Bone marrow (tissue), 2 donors: Measurements from ENCODE around the gene BBS7.

Experiments
- DNase-seq, 2 donors: peaks; one replicate each; lab custom pipeline; 2025; lab: John Stamatoyannopoulos, UW

BBS7 gene

DNA sequence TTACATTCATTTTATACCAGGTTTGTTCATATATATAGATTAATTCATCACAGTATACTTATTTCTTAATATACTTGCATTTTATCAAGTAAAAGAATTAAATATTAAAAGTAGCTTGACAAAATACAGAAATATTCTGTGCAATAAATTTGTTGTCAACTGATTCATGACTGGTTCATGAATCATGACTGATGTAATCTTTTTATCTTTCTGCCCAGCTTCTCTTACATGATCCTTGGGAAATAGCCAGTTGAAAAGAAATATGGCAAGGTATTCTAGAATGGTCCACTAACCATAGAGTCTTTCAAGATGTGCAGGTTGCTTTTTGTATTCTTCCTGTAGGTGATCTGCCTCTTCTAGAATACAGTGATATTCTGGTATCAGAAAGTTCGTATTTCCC is 42.4 kb downstream of the BBS7 start:
- DNase-seq, result no peak

DNA sequence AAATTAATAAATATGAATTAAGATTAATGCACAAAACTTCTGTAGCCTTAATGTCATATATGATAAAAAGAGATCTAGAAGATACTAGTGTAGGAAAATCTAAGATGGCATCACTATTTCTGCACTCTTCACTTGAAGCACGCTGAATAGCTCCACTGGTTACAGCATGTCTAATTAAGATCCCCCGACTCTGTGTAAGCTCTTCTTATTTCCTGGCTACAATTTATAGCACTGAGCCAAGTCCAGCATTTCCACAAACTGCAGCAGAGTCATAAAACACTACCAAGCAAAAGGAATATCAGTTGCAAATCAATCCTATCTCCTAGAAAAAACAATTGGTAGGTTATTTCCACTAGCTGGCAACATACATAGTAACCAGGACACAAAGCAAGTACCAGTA is 45.3 kb downstream of the BBS7 start:
- no peak for DNase-seq

DNA sequence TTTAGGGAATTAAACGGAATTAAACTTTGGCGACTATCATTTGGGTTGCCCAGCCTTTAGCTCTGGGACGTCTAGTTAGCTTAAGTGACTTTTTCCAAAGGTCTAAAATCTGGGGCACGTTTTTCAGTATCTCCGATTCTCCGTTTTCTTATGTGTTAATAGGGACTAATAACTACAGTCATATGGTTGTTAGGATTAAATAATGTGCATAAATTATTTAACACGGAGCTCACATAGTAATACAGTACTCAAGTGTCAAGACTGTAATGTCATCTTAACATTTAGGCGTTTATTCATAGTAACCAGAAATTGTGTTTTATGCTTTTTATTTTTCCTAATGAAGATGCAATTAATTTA is 46.1 kb downstream of the BBS7 start:
- DNase-seq, result no peak

GRCh38 chr4:121823505-121824170 is 46.6 kb downstream of the BBS7 start, which contains the start of gene CCNA2:
Gene CCNA2 (minus strand): TSS chr4:121823883. CDS start chr4:121823628, 255 bp downstream.
- peak; percentile 80 to 93 for DNase-seq

DNA sequence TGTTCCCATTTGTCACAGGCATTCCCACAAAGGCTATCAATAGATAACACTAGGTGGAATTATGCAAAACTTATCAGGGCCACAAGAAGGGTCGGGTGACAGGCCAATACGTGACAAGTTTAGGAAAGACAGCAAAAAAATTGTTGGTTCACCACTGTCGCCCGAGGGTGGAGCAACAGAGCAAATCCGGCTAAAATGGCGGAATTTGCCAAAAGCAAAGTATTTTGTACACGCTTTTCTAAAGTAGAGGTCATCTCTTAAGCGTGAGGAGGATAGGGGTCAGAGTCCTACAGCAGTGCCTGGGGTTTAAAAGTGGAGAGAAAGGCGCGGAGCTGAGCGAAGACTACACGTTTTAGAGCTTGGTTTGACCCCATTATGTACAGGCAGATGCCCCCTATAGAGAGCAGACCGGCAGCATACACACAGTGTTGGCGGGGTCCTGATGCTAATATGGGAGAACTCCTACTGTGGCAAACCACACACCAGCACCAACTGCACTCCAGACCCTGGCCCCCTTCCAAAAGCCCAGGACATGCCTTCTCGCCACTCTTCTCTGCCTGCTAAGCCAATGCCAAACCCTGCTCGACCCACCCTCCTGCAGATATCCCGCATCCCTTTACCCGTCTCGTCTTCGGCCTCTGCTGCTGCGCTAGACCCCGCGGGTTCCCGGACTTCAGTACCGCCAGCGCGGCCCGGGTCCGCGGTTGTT is 47.3 kb downstream of the BBS7 start:
- peak in 1 of 2 donors; percentile 5 for DNase-seq

GRCh38 chr4:121822047-121822446 is 48.2 kb downstream of the BBS7 start:
- no peak for DNase-seq

GRCh38 chr4:121819216-121819965 is 50.9 kb downstream of the BBS7 start:
- no peak for DNase-seq

- DNase-seq, result no peak
Observed at GRCh38 chr4:121818215-121818614, 52.1 kb downstream of the BBS7 start.

DNA sequence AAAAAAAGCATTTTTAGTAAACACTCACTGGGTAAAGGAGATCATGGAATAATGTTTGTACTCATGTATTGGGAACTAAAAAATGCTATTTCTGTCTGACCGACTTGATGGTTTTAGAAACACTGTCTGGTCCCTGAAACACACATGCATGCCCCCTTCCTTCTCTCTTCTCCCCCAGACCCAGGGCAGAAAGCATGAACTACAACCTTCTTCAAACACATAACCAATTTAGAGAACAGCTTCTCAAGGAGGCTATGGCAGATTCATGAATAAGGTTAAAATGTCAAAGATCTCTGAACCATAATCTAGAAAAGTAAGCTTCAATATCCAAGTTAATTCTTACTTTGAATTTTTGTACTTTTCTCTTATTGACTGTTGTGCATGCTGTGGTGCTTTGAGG is 52.6 kb downstream of the BBS7 start:
- DNase-seq, result no peak

- no peak for DNase-seq
Observed at GRCh38 chr4:121817006-121817405, 53.3 kb downstream of the BBS7 start.

DNA sequence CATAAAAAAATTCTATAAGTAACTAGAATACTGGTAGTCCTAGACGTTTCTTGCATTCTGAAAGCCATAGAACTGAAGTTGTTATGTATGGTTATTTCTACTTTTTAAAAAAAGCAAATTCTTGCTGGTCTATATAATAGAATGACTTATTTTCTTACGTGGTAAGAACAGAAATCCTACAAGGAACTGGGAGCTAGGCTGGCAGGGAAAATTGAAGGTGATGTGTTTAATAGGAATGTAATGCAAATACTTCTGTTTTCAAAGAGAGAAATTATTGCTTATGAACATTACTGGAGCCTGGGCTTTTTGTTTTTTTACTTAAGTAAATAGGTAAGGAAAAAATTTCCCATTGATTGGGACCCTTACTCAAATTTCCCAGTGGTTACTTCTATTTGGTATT is 55.5 kb downstream of the BBS7 start:
- no peak for DNase-seq

GRCh38 chr4:121811122-121811521 is 59.2 kb downstream of the BBS7 start:
- no peak for DNase-seq

DNA sequence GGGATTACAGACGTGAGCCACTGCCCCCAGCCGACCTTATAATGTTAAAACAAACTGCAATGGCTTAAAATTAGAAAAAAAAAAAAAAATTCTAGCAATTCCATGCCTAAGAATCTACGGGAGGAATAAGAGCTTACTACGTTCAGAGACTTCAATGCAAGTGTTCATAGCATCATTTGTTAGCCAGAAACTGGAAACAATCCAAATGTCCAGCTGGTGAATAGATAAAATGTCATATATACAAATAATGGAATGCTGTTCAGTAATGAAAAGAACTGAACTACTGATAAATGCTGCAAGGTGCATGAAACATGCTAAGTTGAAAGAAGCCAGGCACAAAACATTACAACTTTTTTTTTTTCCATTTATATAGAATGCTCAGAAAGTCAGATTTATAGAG is 63.9 kb downstream of the BBS7 start:
- DNase-seq, result no peak

DNA sequence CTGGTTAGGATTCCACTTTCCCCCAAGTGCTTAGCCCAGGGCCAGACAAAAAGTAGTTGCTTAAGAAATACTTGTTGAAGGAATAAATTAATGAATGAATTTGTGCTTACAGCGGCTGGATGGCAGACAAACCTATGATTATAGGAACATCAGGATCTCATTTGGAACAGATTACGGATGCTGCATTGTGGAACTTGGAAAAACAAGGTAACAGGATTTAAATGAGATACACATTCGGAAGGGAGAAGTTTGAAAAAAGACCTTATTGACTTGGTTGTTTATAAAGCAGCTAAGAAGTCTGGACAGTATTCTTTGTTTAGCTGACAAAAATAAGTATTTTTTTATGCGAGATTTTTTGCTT is 68.6 kb downstream of the BBS7 start:
- no peak for DNase-seq

DNA sequence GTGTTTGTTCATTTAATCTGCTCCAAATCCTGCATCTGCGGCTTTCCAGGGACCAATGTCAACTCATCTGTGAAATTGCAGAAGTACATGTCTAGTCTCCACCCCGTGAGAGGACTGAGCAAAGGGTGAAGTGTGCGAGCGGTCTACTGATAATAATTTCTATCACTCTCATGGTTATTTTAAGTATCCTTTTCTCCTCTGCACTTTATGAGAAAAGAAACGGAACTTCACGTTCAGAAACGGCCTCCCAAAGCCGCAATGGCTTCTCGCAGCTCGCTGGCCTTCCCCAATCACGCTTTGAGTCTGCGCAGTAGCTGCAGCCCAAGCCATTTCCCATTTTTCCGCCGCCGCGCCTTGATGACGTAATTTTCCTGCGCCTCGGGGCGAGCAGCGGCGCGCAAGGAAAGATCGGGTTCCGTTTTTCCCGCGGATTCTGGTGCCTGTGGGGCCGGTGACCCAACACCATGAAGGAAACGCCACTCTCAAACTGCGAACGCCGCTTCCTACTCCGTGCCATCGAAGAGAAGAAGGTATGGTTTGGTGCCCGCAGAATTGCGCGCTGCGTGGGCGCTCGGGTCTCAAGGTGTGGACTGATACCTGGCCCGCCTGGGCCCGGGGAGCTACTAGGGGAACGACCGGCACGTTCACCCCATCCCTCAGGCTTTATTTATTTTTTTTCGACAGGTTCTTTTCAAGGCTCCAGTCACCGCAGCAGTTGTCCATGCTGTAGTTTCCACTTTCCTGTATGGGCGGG is 69.1 kb downstream of the BBS7 start, which contains the start of gene EXOSC9:
TSS of gene EXOSC9 (plus strand) at position 363 of the 754 bp plus-strand sequence. CDS start at position 465, 102 bp downstream.
- DNase-seq, result peak; percentile 79 to 90

GRCh38 chr4:121800638-121800960 is 69.7 kb downstream of the BBS7 start:
- DNase-seq, result no peak

DNA sequence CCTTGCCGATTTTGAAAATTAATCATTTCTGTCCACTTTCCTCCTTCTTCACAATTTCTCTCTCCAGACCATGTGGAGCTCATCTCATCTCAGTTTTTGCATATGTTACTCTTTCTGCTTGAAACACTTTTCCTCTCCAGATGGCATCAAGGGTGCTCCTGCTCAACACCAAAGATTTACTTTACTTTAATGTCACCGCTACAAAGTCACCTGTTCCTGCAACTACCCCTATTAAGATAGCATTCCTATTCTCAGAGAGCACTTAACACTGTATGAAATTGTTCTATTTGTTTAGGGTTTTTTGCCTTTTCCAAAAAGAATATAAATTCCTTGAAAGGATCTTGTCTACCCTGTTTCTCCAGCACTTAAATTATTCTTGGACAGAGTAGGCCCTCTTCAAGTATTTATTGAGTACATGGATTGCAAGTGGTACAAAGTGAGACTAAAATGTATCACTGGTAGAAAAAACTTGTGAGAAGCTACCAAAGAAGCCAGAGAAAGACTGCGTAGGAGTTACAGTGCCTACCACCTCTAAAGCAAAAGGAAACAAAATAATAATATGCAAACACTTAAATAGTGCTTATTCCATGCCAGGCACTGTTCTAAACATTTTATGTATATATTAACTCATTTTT is 70.3 kb downstream of the BBS7 start:
- DNase-seq, result no peak

DNA sequence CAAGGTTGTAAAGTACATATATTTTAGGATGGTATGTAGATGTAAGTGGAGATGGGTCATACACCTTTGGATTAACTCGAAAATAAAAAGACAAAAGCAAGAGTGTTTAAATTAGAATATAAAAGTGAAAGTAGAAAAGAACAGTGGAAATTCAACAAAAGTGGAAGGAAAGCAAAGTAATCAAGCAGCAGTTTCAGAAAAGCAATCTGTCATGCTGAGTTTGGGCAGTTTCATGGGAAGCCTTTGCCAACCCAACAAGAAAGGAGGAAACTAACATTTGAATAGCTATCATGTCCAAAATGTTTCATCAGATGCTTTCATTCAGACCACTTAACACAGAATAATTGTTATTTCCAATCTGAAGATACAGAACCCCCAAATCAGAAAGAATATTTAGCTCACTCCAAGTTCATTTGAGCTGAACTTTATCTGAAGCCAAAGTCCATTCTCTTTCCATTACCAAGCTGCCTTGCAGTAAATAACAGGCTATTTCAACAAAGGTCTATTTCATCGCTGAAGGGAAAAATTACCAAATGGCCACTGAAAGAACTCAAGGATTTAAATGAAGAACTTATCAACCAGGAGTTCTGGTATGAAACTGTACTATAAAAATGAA is 71.0 kb downstream of the BBS7 start:
- DNase-seq, result peak in 1 of 2 donors; percentile 37

DNA sequence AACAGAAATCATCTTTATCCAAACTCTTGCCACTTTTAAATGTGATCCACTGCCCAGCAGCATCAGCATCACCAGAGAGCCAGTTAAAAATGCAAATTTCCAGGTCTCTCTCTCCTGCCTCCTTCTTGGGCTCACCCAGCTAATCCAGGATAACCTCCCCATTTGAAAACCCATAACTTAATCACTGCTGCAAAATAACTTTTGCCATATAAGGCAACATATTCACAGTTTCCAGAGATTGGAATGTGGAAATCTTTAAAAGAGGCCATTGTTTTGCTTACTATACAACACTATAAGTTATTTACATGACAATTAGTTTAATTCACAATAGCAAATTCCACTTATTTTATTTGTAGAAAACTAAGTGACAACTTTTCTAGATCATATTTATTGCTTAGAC is 74.0 kb downstream of the BBS7 start:
- DNase-seq, result no peak

GRCh38 chr4:121794505-121795188 is 75.6 kb downstream of the BBS7 start:
- no peak for DNase-seq

DNA sequence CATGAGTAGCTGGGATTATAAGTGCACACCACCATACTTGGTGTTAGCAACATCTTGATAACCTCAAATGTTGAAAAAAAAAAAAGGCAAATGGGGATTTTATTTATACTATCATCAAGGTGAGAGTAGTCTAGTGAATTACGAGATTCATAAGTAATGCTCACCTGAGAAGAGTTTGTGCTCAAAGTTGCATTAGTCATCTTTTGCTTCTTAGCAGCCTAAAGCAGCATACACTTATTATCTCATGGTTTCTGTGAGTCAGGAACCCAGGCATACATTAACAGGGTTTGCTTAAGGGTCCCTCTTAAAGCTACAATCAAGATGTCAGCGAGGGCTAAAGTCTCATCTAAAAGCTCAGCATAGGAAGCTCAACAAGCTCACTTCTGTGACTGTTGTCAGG is 77.3 kb downstream of the BBS7 start:
- no peak for DNase-seq
